Transverse colon (tissue), 4 donors: ENCODE data around the gene NOXO1. TPM values are rescaled to one million over a fixed set of nuclear protein-coding genes. Genes with fewer than 3 reads are reported as not detected.

ENCODE experiments used
- DNase-seq: peaks from one replicate; pipeline ENCODE4 v3.0.0-alpha.2; 2019
- H3K27ac ChIP-seq, 4 donors: fragments of 200-600 bp; sonication (generic); 2 replicates each; pipeline ENCODE4 v1.5.1; 2016 to 2018; ENCODE audit warnings: inconsistent platforms in 4 of 4
- H3K27me3 ChIP-seq: fragments of 200-600 bp; sonication (generic); 2 replicates; pipeline ENCODE4 v1.5.1; 2017; ENCODE audit warnings: inconsistent platforms
- H3K36me3 ChIP-seq, 4 donors: fragments of 200-600 bp; sonication (generic); 2 replicates each; pipeline ENCODE4 v1.5.1; 2017 to 2019; ENCODE audit warnings: inconsistent platforms in 4 of 4
- H3K4me1 ChIP-seq, 4 donors: fragments of 200-600 bp; sonication (generic); 2 replicates each; pipeline ENCODE4 v1.5.1; 2017 to 2020; ENCODE audit warnings: inconsistent platforms in 4 of 4
- H3K4me3 ChIP-seq, 4 donors: fragments of 200-600 bp; sonication (generic); 1 replicate in 1 of 4; 2 replicates in 3 of 4; pipeline versions ENCODE4 v1.5.1 to v1.6.1; 2017 to 2019; ENCODE audit warnings: inconsistent platforms in 4 of 4
- H3K9me3 ChIP-seq, 2 donors: fragments of 200-600 bp; sonication (generic); 2 replicates each; pipeline ENCODE4 v1.5.1; 2017 to 2019; ENCODE audit warnings: inconsistent platforms in 2 of 2
- EP300 ChIP-seq: sonication (generic); formaldehyde crosslinking; IDR thresholded peaks from one replicate; pipeline ENCODE4 v1.6.1; 2017; ENCODE audit warnings: antibody characterized with exemption, low read depth
- POLR2A ChIP-seq: fragments of 450-650 bp; IDR thresholded peaks from one replicate; pipeline ENCODE4 v1.6.1; 2016; ENCODE audit warnings: antibody characterized with exemption, mild to moderate bottlenecking, moderate library complexity
- POLR2AphosphoS5 ChIP-seq, 3 donors: sonication (generic); formaldehyde crosslinking; IDR thresholded peaks; one replicate each; pipeline ENCODE4 v1.6.1; 2016; ENCODE audit warnings: antibody characterized with exemption in 3 of 3
- WGBS, 2 donors: methylation state at CpG; one replicate each; pipeline ENCODE4 v1.1.5; 2018; ENCODE audit warnings: low coverage in 1 of 2; 5-methylcytosine and 5-hydroxymethylcytosine counted together
- in situ Hi-C, 4 donors: fragments of 200-750 bp; cut with MboI; loops; one replicate each; pipeline versions ENCODE4 v1.15.0 to v1.15.1; 2017; ENCODE audit warnings: low sequenced_read_pairs in 3 of 4, low pct_ligation_motif_present in 1 of 4, low pct_unique_long_range_greater_than_20kb in 1 of 4
- intact Hi-C: fragments of 100-400 bp; cut with DNase I; formaldehyde crosslinking; loops from one replicate; pipeline ENCODE4 v1.15.1; 2023; ENCODE audit warnings: low total_unique reads
- total RNA-seq, 4 donors: library from RNA; depleted of rRNA; stranded (reverse); fragments of >200 nt; gene quantifications; one replicate each; pipeline ENCODE4 v1.1.0, GENCODE V29; 2016
- TF ChIP-seq, protein P1 (sequence below), 5 experiments: fragments of 200-600 bp in 3 of 5; fragments of 450-650 bp in 2 of 5; sonication (generic) in 3 of 5; IDR thresholded peaks; 1 replicate in 2 of 5; 2 replicates in 3 of 5; pipeline ENCODE4 v1.5.1; 2016 to 2017; ENCODE audit warnings: antibody characterized with exemption in 5 of 5, inconsistent platforms in 3 of 5, mild to moderate bottlenecking in 2 of 5, moderate library complexity in 1 of 5

NOXO1 gene
- total RNA-seq, 4 donors from 2014 or later: 4.2 to 29.8 (median 19.4) TPM

DNA sequence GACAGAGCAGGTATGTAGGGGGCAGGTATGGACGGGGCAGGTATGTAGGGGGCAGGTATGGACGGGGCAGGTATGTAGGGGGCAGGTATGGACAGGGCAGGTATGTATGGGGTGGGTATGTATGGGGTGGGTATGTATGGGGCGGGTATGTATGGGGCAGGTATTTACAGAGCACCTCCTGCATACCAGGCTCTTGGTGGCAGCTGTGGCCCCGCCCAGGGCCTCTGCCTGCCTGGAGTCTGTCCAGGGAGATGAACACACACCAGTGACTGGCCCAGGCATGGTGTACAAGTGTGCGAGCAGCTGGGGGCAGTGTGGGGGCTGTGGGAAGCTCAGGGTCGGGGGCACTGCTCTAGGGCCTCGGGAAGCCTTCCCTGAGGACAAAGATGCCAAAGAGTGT, 31.2 kb downstream of the NOXO1 start:
- Histone ChIP-seq H3K4me3 (no peak overlapping the region), H3K9me3 (no peaks in the 10 kb centered on the region), H3K4me1 (no peaks in the 10 kb centered on the region), H3K36me3 (no peaks in the 10 kb centered on the region), H3K27ac (no peak overlapping the region), H3K27me3 (no peaks in the 10 kb centered on the region)
- intact Hi-C loops: no loop called here
- 42% methylated on average over 7 of the region's 7 CpGs; no CpG with 5 or more reads in 1 of the 2 donors for WGBS, 2 donors
- TF ChIP-seq, protein P1, sequence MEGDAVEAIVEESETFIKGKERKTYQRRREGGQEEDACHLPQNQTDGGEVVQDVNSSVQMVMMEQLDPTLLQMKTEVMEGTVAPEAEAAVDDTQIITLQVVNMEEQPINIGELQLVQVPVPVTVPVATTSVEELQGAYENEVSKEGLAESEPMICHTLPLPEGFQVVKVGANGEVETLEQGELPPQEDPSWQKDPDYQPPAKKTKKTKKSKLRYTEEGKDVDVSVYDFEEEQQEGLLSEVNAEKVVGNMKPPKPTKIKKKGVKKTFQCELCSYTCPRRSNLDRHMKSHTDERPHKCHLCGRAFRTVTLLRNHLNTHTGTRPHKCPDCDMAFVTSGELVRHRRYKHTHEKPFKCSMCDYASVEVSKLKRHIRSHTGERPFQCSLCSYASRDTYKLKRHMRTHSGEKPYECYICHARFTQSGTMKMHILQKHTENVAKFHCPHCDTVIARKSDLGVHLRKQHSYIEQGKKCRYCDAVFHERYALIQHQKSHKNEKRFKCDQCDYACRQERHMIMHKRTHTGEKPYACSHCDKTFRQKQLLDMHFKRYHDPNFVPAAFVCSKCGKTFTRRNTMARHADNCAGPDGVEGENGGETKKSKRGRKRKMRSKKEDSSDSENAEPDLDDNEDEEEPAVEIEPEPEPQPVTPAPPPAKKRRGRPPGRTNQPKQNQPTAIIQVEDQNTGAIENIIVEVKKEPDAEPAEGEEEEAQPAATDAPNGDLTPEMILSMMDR (IDR thresholded peaks at IDR 0.05): no peak
- TF ChIP-seq POLR2AphosphoS5 (IDR thresholded peaks at IDR 0.05) (no peak), EP300 (no peak), POLR2A (no peak)
- DNase-seq: no peak
- in situ Hi-C loops: no loop called here

DNA sequence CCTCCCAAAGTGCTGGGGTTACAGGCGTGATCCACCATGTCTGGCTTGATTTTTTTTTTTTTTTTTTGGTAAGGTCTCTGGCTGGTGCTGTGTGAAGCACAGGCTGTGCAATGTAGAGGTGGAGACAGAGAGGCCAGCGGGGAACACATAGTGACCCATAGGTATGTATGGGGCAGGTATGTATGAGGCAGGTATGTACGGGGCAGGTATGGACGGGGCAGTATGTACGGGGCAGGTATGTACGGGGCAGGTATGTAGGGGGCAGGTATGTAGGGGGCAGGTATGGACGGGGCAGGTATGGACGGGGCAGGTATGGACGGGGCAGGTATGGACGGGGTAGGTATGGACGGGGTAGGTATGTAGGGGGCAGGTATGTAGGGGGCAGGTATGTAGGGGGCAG, 31.8 kb downstream of the NOXO1 start:
- no peak for DNase-seq
- TF ChIP-seq POLR2A (no peak), POLR2AphosphoS5 (IDR thresholded peaks at IDR 0.05) (no peak), EP300 (no peak)
- TF ChIP-seq, protein P1 (IDR thresholded peaks at IDR 0.05): no peak
- 83 to 92% methylated on average over 1 to 11 of the region's 11 CpGs for WGBS, 2 donors
- intact Hi-C loops: no loop called here
- Histone ChIP-seq H3K27me3 (no peaks in the 10 kb centered on the region), H3K9me3 (no peaks in the 10 kb centered on the region), H3K36me3 (no peaks in the 10 kb centered on the region), H3K4me3 (no peak overlapping the region), H3K4me1 (no peaks in the 10 kb centered on the region), H3K27ac (no peak overlapping the region)
- in situ Hi-C loops: no loop called here

DNA sequence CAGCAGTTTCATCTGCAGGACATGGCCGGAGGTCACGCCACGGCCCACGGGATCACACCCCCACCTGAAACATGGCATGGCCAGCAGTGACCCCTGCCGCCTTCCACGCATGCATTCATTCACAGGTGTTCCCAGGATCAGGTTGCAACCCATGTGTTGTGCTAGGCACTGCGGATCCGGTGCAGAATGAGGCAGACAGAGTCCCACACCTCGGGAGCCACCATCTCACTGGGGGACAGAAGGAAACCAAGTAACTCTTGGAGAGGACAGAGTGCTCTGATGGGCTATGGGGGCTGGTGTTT, 33.9 kb downstream of the NOXO1 start:
- Histone ChIP-seq H3K27ac (no peak overlapping the region), H3K4me3 (no peak overlapping the region), H3K36me3 (no peaks in the 10 kb centered on the region), H3K27me3 (no peaks in the 10 kb centered on the region), H3K4me1 (peaks cover 4 to 12% (median 7%) of the 10 kb centered on the region in 4 donors), H3K9me3 (no peaks in the 10 kb centered on the region)
- DNase-seq: no peak
- TF ChIP-seq, protein P1 (IDR thresholded peaks at IDR 0.05): no peak
- no peak for TF ChIP-seq POLR2A
- TF ChIP-seq POLR2AphosphoS5 (IDR thresholded peaks at IDR 0.05): no peak
- TF ChIP-seq EP300: no peak
- WGBS, 2 donors: 89% methylated on average over 9 of the region's 9 CpGs; no CpG with 5 or more reads in 1 of the 2 donors
- intact Hi-C loops: no loop called here
- in situ Hi-C loops: no loop called here

DNA sequence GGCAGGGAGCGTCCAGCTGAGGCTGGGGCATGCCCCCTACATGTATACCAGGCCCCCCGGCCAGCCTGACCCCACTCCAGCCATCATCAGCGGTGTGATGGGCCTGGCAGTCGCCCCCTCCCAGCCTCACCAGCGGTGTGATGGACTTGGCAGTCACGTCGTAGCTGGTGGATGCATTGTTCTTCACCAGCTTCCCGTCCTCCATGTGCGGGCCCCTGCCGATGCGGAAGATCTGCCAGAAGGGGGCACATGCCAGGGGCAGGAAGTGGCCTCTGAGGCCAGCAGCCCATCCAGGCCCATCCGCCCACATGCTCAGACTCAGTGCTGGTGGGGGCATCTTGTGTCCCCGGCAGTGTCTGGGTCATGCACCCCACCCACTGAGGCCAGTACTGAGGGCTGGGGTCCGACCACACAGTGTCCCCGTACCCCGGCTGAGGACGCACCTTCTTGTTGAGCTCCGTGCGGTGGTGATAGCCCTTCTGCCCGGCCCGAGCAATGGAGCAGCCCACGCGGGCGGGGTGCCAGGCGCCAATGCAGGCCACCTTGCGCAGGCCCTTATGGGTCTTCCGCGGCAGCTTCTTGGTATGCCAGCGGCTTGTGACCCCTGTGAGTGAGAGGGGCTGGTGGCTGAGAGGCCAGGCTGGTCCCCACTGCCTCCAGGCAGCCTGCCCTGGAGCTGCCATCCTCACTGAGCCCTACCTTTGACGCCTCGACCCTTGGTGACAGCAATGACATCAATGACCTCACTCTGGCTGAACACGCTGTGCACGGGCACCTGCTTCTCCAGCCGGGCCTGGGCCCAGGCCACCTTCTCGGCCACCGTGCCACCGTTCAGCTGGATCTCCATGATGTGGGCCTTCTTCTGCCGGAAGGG, 34.5 kb downstream of the NOXO1 start:
- WGBS, 2 donors: 87% methylated on average over 37 of the region's 38 CpGs; no CpG with 5 or more reads in 1 of the 2 donors
- DNase-seq: no peak
- H3K27ac ChIP-seq: no peak overlapping the region
- no peaks in the 10 kb centered on the region for H3K27me3 ChIP-seq
- intact Hi-C loops (no loop called here), in situ Hi-C loops (no loop called here)
- peaks cover 10 to 18% (median 13%) of the 10 kb centered on the region in 4 donors for H3K4me1 ChIP-seq
- H3K9me3 ChIP-seq: no peaks in the 10 kb centered on the region
- no peak overlapping the region for H3K4me3 ChIP-seq
- H3K36me3 ChIP-seq: no peaks in the 10 kb centered on the region
- TF ChIP-seq POLR2AphosphoS5 (IDR thresholded peaks at IDR 0.05) (no peak), POLR2A (no peak), EP300 (no peak)
- TF ChIP-seq, protein P1 (IDR thresholded peaks at IDR 0.05): no peak
